ENCODE measurements around the gene SH2B3. TPM values are rescaled to one million over a fixed set of nuclear protein-coding genes. Genes with fewer than 3 reads are reported as not detected.
"Not testable (repeated sequence)": the region's sequence is repeated elsewhere in the genome, so short reads cannot be mapped to it uniquely, and the experiment has no call there.

Gene SH2B3
- total RNA-seq, 1 donor from 2014 or later: 124 TPM

- intact Hi-C loops (cut with DNase I): loop anchor here (1.0 to 5.0 kb wide), 4 partner anchors 38 to 290 kb away; partner anchors contain the start of genes ACAD10 and BRAP
- no peaks in the 10 kb centered on the region for H3K27me3 ChIP-seq
- peak in 1 of 2 donors; percentile 90 for DNase-seq (ENCODE audit: low spot score in 2 of 2)
- no peaks in the 10 kb centered on the region for H3K36me3 ChIP-seq
- peak overlapping the region; percentile 35 to 54 for H3K4me3 ChIP-seq
- H3K9me3 ChIP-seq: no peaks in the 10 kb centered on the region
- peak; percentile 98 to 99 (median 98) for TF ChIP-seq CTCF (IDR thresholded peaks at IDR 0.05)
- no peaks in the 10 kb centered on the region for H3K4me1 ChIP-seq
- peak overlapping the region; percentile 6 to 47 for H3K27ac ChIP-seq
Observed at GRCh38 chr12:111396726-111397445, 8.8 kb upstream of the SH2B3 start.

- H3K4me1 ChIP-seq: no peaks in the 10 kb centered on the region
- no peaks in the 10 kb centered on the region for H3K9me3 ChIP-seq
- peak overlapping the region in 1 of 2 donors; percentile 47 for H3K27ac ChIP-seq
- no peaks in the 10 kb centered on the region for H3K36me3 ChIP-seq
- no peak for TF ChIP-seq CTCF (IDR thresholded peaks at IDR 0.05)
- intact Hi-C loops (cut with DNase I): loop anchor here (5.0 kb wide), 1 partner anchor 289 kb away; the partner anchor contains the start of genes ACAD10 and BRAP
- H3K4me3 ChIP-seq: no peak overlapping the region
- no peak for DNase-seq (ENCODE audit: low spot score in 2 of 2)
- H3K27me3 ChIP-seq: no peaks in the 10 kb centered on the region
Observed at GRCh38 chr12:111398530-111398929, 7.2 kb upstream of the SH2B3 start.

GRCh38 chr12:111399741-111400404 lies 5.8 kb upstream of the SH2B3 start:
- not testable (repeated sequence) for DNase-seq (ENCODE audit: low spot score in 2 of 2); H3K4me3 ChIP-seq; H3K27me3 ChIP-seq; H3K9me3 ChIP-seq; H3K36me3 ChIP-seq; H3K4me1 ChIP-seq; H3K27ac ChIP-seq
- intact Hi-C loops (cut with DNase I): loop anchor here (5.0 kb wide), 1 partner anchor 287 kb away; the partner anchor contains the start of genes ACAD10 and BRAP

- DNase-seq (ENCODE audit: low spot score in 2 of 2): no peak
- intact Hi-C loops (cut with DNase I): no loop called here
- Histone ChIP-seq H3K27ac (no peak overlapping the region), H3K9me3 (no peaks in the 10 kb centered on the region), H3K4me3 (no peak overlapping the region), H3K36me3 (no peaks in the 10 kb centered on the region), H3K27me3 (no peaks in the 10 kb centered on the region), H3K4me1 (peaks cover 0 to 4% of the 10 kb centered on the region in 2 donors)
- no peak for TF ChIP-seq CTCF (IDR thresholded peaks at IDR 0.05)
Observed at GRCh38 chr12:111401167-111401605, 4.5 kb upstream of the SH2B3 start.

- intact Hi-C loops (cut with DNase I): not testable (repeated sequence)
- H3K4me1 ChIP-seq: peaks cover 0 to 13% of the 10 kb centered on the region in 2 donors
Observed at GRCh38 chr12:111402490-111402824, 3.3 kb upstream of the SH2B3 start.

GRCh38 chr12:111404362-111405148 lies 1.2 kb upstream of the SH2B3 start:
- no peak for TF ChIP-seq CTCF (IDR thresholded peaks at IDR 0.05)
- H3K4me1 ChIP-seq: peaks cover 2 to 25% of the 10 kb centered on the region in 2 donors
- H3K9me3 ChIP-seq: no peaks in the 10 kb centered on the region
- H3K36me3 ChIP-seq: no peaks in the 10 kb centered on the region
- DNase-seq (ENCODE audit: low spot score in 2 of 2): peak in 1 of 2 donors; percentile 78
- peak overlapping the region; percentile 77 to 91 for H3K27ac ChIP-seq
- H3K27me3 ChIP-seq: no peaks in the 10 kb centered on the region
- H3K4me3 ChIP-seq: peak overlapping the region; percentile 83 to 90
- intact Hi-C loops (cut with DNase I): loop anchor here (2.0 kb wide), 1 partner anchor 36 kb away; the partner anchor contains the start of gene PHETA1

More at GRCh38 chr12:111402490-111402824, 3.3 kb upstream of the SH2B3 start:
- DNase-seq (ENCODE audit: low spot score in 2 of 2); H3K9me3 ChIP-seq; H3K36me3 ChIP-seq; H3K27me3 ChIP-seq: not testable (repeated sequence)
- Histone ChIP-seq H3K27ac (peak overlapping the region; percentile 77 to 91), H3K4me3 (peak overlapping the region in 1 of 2 donors; percentile 42)

Data from ascending aorta (tissue), 2 donors.